T-helper 22 cell (primary cell): Measurements from ENCODE around the gene SCFD1.
"Not testable (repeated sequence)": the region's sequence is repeated elsewhere in the genome, so short reads cannot be mapped to it uniquely, and the experiment has no call there.

ENCODE experiments used
- DNase-seq: peaks from one replicate; pipeline ENCODE4 v3.0.0-alpha.2; 2020; ENCODE audit warnings: low read depth

Gene SCFD1

DNA sequence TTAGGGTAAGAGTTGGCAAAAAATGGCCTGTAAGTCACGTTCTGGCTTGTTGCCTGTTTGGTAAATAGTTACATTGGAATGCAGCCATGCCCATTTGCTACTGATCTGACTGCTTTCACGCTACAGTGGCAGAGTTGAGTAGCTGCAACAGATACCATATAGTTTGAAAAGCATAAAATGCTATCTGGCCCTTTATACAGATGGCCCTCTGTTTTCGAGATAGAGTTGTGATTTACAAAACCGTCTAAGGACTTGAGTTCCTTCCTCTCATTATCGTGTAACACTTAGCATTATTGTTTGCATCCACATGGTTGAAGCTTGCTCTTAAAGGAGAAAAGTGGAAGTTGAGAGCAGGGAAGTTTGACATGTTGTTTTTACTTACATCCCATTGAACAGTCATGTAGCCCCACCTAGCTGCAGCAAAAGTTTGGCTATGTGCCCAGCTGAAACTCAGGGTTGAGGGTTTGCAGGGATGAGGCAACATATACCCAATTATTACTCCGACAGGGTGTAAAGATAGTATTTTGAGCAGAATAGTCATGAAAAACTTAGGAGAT is 11.3 kb upstream of the SCFD1 start:
- no peak for DNase-seq

DNA sequence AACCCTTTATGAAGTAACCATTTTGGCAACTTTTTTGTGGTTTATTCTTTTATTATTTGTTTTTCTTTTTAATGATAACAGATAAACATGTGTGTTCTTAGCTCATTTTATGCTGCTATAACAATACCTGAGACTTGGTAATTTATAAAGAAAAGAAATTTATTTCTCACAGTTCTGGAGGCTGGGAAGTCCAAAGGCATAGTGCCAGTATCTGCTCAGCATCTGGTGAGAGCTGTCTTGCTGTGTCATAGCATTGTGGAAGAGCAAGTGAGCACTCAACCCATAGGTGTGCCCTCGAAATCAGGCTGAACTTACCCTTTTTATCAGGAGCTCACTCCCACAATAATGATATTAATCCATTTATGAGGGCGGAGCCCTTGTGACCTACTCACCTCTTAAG is 8.0 kb upstream of the SCFD1 start:
- DNase-seq, result no peak

DNA sequence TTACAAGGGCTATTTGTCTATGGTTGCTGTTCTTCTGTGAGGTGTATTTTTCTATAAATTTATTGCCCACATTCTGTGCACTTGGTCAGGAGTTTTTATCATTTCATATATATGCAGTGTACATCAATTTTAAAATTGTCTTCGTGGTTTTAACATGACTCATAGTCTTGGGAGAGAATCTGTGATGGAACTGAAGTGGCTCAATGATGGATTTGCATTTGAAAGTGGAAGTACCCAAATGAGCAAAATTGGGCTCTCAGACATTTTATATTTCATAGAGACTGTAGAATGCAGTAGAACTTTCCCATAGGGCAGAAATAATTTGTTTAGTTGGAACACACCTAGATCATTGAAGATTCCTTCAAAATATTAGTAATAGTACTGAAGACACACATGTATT is 1.9 kb upstream of the SCFD1 start:
- DNase-seq, result no peak

DNA sequence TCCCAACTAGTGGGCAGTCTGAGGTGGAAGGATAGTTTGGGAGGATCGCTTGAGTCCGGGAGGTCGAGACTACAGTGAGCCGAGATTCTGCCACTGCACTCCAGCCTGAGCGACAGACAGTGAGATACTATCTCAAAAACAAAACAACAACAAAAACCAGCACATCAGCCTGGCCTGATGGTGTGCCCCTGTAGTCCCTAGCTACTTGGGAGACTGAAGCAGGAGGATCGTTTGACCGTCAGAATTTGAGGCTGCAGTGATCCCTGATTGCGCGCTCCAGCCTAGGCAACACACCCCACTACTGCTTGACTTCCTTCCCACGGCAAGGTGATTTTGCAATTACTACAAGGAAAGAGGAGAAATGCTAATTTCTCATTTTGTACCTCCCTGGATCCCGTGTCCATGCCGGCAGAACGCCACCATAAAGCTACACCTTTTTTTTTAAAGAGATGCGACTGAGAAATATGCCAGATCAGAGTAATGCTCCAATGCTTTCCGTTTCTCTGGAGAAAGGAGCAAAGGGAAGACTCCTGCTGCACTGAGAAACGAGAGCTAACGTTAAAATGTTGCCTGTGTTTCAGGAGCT is 672 bp upstream of the SCFD1 start:
- DNase-seq, result no peak

DNA sequence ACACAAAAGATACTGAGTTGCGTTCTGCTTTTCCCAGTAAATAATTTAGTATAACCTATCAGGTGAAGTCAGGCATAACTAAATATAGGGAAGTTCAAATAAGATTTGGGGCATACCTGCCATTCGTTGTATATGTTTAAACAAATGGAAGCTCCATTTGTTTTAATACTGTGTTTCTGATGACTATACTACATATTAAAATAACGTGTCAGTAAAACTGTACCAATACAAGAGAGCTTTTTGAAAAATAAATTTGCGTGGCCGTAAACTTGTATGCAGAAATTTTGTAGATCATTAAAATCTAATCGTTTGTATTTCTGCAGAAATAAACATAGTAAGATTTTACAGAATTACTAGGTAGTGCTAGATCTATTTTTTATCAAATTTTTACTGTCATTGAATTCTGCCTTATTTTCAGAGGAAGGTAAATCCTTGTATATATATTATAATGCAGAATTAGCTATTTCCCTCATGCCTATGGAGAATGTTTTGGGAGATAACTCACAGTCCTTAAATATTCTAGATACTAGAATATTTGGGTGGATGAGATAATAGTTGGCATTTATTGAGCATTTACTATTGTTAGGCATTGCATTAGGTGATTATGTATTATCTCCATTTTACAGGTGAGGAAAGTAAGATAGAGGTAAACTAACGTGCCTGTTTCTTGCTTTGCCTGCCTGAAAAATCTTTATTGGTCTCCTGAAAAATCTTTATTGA is 1.5 kb downstream of the SCFD1 start:
- no peak for DNase-seq

DNA sequence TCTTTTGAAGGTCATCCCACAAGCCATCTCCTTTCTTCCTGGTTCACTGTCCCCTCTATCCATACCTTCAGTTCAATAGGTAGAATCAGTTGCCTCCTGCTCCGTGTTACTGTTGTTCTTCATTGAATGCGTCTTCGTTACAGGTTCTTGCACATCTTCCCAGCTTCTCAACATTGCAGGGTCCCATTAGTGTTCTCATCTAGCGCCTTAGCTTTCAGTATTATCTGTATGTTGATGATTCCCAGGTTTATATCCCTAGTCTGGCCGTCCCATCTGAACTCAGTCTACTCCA is 2.0 kb downstream of the SCFD1 start:
- no peak for DNase-seq

DNA sequence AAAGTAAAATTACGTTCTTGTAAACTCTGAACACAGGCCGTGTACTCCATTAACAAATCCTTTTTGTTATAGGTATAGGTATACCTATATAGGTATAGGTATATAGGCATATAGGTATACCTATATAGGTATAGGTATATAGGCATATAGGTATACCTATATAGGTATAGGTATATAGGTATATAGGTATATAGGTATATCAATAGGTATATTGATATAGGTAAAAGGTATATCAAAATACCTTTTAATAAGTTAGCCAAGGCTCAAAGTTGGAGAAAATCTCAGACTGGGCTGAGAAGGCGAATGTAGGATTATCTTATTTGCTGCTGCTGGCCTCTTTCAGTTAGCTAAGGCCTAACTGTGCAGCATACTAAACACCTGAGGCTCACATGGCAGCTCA is 3.4 kb downstream of the SCFD1 start:
- no peak for DNase-seq

DNA sequence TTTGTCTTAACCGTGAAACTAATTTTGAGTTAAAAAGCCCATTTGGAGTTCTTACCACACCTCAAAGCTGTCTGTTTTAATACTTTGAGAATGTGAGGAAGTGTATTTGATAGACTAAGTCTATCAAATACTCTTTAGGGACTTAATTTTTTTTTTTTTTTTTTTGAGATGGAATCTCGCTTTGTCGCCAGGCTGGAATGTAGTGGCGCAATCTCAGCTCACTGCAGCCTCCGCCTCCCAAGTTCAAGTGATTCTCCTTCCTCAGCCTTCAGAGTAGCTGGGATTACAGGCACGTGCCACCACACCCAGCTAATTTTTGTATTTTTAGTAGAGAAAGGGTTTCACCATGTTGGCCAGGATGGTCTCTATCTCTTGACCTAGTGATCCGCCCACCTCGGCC is 7.3 kb downstream of the SCFD1 start:
- not testable (repeated sequence) for DNase-seq

DNA sequence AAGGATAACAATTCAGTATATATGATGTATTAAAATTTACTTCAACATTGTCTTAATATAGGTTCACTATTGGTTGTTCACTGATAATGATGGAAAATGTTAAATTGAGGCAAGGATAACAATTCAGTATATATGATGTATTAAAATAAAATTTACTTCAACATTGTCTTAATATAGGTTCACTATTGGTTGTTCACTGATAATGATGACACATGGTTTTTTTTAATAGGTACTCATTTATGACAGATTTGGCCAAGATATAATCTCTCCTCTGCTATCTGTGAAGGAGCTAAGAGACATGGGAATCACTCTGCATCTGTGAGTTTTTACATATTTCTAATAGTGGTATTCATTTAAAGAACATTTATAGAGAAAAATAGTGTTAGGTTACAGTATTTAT is 8.1 kb downstream of the SCFD1 start:
- no peak for DNase-seq

DNA sequence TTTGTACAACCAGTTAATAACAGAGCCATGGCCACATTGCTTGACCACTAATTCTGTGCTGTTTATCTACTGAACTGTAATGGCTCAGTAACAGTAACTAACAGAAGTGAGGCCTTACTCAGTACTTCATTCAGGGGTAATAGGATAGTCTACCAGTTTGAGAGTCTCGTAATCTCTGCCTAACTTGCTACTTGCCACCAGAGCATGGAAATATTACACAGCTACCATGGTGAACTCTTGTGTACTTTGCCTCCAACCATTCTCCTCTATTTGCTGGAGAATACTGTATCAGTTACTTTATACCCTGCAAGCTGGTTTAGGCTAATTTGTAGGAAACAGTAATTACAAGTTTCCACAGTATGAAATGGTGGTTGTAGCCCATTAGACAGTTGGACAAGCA is 10.6 kb downstream of the SCFD1 start:
- DNase-seq, result no peak

DNA sequence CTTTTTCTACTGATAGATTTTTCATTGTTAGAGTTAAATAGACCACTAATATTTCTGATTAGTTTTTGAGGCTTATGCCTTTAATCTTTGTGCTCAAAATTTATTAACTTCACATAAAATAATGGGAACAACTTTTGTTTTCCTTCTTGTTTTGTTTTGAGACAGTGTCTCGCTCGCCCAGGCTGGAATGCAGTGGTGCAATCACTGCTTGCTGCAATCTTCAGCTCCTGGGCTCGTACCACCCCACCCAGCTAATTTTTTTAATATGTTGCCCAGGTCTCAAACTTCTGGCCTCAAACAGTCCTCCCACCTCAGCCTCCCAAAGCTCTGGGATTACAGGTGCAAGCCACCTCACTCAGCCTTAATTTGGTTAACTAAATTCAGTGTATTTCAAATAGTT is 16.8 kb downstream of the SCFD1 start:
- DNase-seq, result no peak

DNA sequence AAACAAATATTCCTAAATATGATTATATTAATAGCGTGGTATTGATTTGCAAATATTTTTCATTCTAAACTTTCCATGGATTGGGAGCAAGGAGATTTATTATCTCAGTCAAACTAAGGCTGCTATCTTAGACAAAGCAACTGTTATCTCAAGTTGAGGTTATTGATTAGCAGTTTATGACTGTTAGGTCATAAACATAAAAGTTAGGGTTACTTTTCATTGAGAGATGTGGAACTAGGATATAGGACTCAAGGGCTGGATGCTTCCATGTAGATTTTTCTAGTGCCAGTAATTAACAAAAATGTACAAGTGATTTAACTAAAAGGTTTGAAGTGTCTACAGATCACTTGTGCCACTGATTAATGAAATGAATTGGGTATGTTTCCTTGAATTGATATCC is 19.1 kb downstream of the SCFD1 start:
- DNase-seq, result no peak

DNA sequence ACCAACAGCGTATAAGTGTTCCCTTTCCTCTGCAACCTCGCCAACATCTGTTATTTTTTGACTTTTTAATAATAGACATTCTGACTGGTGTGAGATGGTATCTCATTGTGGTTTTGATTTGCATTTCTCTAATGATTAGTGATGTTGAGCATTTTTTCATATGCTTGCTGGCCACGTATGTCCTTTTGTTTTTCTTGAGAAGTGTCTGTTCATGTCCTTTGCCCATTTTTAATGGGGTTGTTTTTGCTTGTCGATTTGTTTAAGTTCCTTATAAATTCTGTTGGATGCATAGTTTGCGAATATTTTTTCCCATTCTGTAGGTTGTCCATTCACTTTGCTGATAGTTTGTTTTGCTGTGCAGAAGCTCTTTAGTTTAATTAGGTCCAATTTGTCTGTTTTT is 22.3 kb downstream of the SCFD1 start:
- DNase-seq, result not testable (repeated sequence)

DNA sequence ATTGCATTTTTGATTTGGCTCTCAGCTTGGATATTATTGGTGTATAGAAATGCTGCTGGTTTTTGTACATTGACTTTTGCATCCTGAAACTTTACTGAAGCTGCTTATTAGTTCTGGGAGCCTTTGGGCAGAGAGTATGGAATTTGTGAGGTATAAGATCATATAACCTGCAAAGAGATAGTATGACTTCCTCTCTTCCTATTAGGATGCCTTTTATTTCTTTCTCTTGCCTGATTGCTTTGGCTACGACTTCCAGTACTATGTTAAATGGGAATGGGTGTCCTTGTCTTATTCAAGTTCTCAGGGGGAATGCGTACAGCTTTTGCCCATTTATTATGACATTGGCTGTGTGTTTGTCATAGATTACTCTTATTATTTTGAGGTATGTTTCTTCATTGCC is 23.5 kb downstream of the SCFD1 start:
- DNase-seq, result no peak

DNA sequence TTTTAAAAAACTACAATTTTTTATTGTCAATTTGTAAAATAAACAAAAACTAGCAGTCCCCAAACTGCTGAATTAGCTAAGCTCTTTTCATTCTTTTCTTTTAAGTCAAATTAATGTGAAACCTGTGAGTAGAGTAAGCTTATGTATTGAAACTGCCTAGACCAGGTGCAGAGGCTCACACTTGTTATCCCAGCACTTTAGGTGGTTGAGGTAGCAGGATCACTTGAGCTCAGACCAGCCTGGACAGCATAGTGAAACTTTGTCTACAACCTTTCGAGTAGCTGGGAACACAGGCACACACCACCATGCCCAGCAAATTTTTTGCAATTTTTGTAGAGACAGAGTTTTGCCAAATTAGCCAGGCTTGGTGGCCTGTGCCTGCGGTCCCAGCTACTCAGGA is 26.4 kb downstream of the SCFD1 start:
- DNase-seq, result no peak

DNA sequence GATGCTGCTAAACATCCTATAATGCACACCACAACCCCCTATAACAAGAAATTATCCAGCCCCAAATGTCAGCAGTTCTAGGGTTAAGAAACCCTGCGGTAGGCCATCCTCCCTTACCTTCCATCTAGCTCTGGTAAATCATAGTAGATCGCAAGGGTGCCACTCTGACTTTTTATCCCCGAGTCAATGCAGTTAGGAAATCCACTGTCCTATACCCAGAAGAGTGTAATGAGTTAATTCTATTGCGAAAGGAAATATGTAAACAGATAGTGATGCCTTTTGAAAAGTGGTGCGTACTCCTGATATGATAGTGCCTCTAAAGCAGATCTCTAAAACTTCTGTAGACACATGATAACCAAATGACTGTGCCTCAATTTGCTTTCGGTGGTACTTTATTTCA is 29.8 kb downstream of the SCFD1 start:
- no peak for DNase-seq

DNA sequence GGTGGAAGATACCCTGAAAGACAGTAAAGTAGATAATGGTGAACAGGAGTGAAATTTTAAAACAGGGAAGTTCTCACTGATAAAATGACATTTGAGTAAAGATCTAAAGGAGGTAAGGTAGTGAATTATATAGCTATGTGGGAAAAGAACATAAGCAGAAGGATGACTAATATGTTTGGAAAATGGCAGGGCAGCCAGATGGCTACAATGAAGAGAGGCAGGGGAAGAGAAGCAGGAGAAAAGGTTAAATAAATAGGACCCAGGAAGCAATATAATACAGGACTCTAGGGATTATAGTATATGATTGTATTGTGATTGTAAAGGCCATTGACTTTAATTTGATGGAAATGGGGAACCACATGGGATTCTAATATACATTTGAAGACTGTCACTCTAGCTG is 33.0 kb downstream of the SCFD1 start:
- DNase-seq, result no peak

DNA sequence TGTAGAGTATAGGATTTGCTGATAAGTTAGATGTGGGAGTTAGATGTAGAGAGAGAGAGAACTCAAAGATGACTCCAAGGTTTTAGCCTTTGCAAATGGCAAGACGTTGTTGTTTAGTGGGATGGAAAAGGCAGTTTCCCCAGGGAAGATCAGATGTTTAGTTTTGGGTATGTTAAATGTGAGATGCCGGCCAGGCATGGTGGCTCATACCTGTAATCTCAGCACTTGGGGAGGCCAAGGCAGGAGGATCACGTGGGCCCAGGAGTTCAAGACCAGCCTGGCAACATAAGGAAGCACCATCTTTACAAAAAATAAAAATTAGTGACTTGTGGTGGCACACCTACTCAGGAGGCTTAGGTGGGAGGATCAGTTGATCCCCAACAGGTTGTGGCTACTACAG is 33.5 kb downstream of the SCFD1 start:
- DNase-seq, result no peak

DNA sequence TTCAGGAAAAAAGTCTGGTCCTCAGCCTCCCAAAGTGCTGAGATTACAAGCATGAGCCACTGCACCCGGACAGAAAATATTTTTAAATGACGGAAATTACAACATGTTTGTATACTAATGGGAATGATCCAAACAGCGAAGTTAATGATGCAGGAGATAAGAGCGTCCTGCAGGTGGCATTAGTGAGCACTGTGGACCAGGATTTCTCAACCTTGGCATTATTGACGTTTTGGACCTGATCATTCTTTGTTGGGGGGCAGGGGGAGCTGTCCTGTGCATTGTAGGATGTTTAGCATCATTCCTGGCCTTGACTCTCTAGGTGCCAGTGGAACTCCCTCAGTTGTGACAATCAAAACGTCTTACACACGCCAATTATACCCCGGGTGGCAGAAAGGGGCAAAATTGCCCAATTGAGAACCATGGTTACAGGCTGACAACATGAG is 34.1 kb downstream of the SCFD1 start:
- DNase-seq, result no peak

DNA sequence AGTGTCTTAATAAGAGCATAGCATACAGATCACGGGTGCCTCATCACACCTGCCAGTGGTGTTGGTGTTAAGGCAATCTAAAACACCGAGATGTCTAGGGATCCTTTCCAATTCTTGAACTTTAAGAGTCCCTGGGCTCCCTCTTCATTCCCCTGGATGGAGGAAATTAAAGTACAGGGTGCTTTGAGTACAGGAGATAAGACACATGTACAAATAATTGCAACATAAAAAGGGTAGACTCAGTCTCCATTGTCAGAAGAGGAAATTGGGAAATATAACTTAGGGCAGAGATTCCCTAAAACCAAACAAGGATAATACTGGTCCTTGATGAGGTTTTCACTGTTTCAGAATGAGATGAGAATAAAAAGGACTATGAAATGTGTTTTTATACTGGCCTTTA is 34.9 kb downstream of the SCFD1 start:
- no peak for DNase-seq

DNA sequence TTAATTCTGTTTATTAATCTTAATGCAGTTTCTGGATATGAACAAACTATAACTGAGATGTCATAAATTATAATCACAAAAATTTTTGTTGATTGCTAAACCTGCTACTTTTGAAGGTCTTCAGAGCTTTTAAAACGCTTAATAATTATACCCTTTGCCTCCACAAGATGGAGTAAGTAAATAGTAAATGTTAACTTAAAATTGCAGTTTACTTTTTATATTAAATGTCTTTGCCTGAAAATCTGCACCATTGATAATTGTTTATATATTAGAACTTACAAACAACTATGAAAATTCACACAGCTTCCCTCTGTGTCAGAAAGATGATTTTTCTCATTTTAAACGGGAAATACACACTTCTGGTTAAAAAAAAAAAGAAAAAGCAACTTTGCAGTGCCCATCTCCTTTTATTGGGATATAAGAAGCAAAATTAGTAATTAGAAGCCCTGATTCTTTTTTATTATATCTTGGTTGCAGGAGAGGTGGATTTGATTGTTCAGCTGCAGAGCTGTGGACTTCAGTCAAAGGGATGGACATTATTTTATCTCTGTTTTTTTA is 35.6 kb downstream of the SCFD1 start:
- no peak for DNase-seq

DNA sequence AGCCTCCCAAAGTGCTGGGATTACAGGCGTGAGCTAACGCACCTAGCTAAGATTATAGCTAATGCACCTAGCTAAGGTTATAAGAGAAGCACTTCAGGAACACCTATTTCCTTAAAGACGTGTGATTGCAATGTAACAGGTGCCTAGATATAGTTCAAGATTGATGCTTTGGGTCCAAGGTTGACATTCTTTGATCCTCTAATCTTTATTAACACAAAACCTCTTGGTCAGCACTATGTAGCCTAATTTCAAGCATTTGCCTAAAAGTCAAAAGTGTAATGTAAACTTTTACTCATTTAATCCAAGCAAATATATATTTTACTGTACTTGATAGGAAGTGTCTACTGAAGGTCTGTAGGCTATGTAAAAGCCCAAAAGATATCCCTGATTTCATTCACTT is 36.5 kb downstream of the SCFD1 start:
- DNase-seq, result no peak

DNA sequence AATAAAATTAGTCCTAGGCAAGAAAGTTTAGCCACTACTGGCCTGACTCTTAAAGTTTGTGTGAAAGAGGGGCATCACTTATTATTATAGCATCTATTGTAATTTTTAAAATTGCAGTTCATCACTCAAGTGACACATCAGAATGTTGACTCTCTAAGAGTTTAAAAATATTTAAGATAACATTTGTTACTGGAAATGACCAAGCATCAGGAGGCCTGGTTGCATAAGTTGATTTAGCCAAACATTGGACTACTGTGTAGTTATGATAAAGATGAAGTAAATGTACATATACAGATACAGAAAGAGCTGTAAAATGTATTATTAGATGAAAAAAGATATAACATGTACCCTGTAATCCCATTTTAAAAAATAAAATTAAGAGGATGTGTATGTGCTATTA is 47.5 kb downstream of the SCFD1 start:
- no peak for DNase-seq

DNA sequence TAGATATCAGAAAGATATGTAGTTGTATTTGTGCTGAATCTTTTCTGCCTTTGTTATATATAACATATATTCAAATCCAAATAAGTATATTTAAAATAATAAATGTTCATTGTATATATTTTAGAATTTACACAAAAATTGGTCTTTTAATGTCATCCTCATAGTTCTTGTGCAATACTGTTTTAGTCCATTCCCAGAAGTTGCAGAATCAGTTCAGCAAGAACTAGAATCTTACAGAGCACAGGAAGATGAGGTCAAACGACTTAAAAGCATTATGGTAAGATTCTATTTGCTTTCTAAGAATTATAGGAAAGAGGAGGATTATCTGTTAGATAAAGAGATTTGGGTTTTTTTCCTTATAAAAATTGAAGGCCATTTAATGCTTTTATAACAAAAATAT is 51.0 kb downstream of the SCFD1 start:
- no peak for DNase-seq
